GM12878 (cell line): ENCODE measurements around the gene DTX2.
"Not testable (repeated sequence)": the region's sequence is repeated elsewhere in the genome, so short reads cannot be mapped to it uniquely, and the experiment has no call there.

Experiments
- DPF2 ChIP-seq: fragments of 450-650 bp; IDR thresholded peaks from 2 replicates; pipeline ENCODE4 v1.6.1; 2017; ENCODE audit warnings: mild to moderate bottlenecking
- IRF5 ChIP-seq: fragments of 450-650 bp; IDR thresholded peaks from 2 replicates; pipeline ENCODE4 v1.6.1; 2017; ENCODE audit warnings: borderline replicate concordance
- NR2F1 ChIP-seq: fragments of 450-650 bp; conservative IDR thresholded peaks from 2 replicates; pipeline ENCODE4 v1.6.1; 2017; ENCODE audit warnings: mild to moderate bottlenecking
- RCOR1 ChIP-seq: conservative IDR thresholded peaks from 2 replicates; pipeline ENCODE4 v1.6.1; 2012; ENCODE audit warnings: low read depth, low read length, improper control_type of control experiment
- SIN3A ChIP-seq: IDR thresholded peaks from 2 replicates; pipeline ENCODE4 v1.6.1; 2012; ENCODE audit warnings: low read depth, low read length, improper control_type of control experiment
- ZNF622 ChIP-seq: fragments of 450-650 bp; IDR thresholded peaks from 2 replicates; pipeline ENCODE4 v1.6.1; 2017; ENCODE audit warnings: mild to moderate bottlenecking, inconsistent platforms
- TF ChIP-seq, protein P1 (sequence below), 3 experiments: IDR thresholded peaks in 2 of 3; conservative IDR thresholded peaks in 1 of 3; 2 replicates each; pipeline ENCODE4 v1.5.1; 2011; ENCODE audit warnings: low read depth in 3 of 3, low read length in 3 of 3, mild to moderate bottlenecking in 3 of 3, control low read depth in 2 of 3, moderate library complexity in 2 of 3, inconsistent platforms in 1 of 3, mixed read lengths in 1 of 3; ENCODE audit not compliant: control insufficient read depth in 2 of 3, insufficient read depth in 1 of 3; ENCODE audit errors: extremely low read depth in 1 of 3

DNA sequence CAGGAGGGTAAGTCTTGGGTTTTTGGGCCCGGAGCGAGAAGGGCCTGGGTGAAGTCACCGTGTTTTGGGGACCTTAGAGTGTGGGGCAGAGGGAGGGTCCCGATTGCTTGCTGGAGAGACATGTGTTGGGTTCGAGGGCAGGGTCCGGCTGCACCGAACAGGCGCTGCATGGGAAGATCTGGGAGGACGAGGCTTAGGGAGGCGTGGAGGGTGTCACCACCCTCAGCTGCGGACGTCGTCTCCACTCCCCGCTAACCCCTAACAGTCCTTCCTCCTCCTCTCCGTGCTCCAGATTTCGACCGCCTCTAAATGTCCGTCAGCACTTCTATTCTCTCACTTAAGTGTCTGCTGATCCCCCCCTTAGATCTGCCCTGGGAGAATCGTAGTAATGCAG lies 88.3 kb downstream of the DTX2 start:
- not testable (repeated sequence) for TF ChIP-seq IRF5, RCOR1, NR2F1, SIN3A, ZNF622, DPF2
- TF ChIP-seq, protein P1, sequence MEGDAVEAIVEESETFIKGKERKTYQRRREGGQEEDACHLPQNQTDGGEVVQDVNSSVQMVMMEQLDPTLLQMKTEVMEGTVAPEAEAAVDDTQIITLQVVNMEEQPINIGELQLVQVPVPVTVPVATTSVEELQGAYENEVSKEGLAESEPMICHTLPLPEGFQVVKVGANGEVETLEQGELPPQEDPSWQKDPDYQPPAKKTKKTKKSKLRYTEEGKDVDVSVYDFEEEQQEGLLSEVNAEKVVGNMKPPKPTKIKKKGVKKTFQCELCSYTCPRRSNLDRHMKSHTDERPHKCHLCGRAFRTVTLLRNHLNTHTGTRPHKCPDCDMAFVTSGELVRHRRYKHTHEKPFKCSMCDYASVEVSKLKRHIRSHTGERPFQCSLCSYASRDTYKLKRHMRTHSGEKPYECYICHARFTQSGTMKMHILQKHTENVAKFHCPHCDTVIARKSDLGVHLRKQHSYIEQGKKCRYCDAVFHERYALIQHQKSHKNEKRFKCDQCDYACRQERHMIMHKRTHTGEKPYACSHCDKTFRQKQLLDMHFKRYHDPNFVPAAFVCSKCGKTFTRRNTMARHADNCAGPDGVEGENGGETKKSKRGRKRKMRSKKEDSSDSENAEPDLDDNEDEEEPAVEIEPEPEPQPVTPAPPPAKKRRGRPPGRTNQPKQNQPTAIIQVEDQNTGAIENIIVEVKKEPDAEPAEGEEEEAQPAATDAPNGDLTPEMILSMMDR (IDR thresholded peaks at IDR 0.05 in 2 of 3, conservative IDR thresholded peaks at IDR 0.05 in 1 of 3; ENCODE audit: control insufficient read depth in 2 of 3, extremely low read depth in 1 of 3, insufficient read depth in 1 of 3, low read depth in 3 of 3, low read length in 3 of 3), result not testable (repeated sequence)
